Right atrium auricular region (tissue), 2 donors: ENCODE data around the gene PLCG1. TPM values are rescaled to one million over a fixed set of nuclear protein-coding genes. Genes with fewer than 3 reads are reported as not detected.
"Not testable (repeated sequence)": the region's sequence is repeated elsewhere in the genome, so short reads cannot be mapped to it uniquely, and the experiment has no call there.

Experiments
- DNase-seq: peaks from one replicate; pipeline ENCODE4 v3.0.0-alpha.2; 2019; ENCODE audit warnings: low spot score
- H3K27ac ChIP-seq, 2 donors: fragments of 200-600 bp; sonication (generic); 1 replicate in 1 of 2; 2 replicates in 1 of 2; pipeline ENCODE4 v1.5.1; 2016 to 2019
- H3K27me3 ChIP-seq, 2 donors: fragments of 200-600 bp; sonication (generic); one replicate each; pipeline versions ENCODE4 v1.5.1 to v1.6.0; 2017 to 2019
- H3K36me3 ChIP-seq: fragments of 200-600 bp; sonication (generic); one replicate; pipeline ENCODE4 v1.5.1; 2016
- H3K4me1 ChIP-seq, 2 donors: fragments of 200-600 bp; sonication (generic); one replicate each; pipeline versions ENCODE4 v1.5.1 to v1.6.0; 2017 to 2019
- H3K4me3 ChIP-seq, 2 donors: fragments of 200-600 bp; sonication (generic); 1 replicate in 1 of 2; 2 replicates in 1 of 2; pipeline ENCODE4 v1.5.1; 2017 to 2019; ENCODE audit warnings: mild to moderate bottlenecking in 1 of 2, moderate library complexity in 1 of 2
- H3K9me3 ChIP-seq, 2 donors: fragments of 200-600 bp; sonication (generic); one replicate each; pipeline ENCODE4 v1.5.1; 2019
- CTCF ChIP-seq, 2 donors: fragments of 200-600 bp; sonication (generic); IDR thresholded peaks; one replicate each; pipeline ENCODE4 v1.5.1; 2019; ENCODE audit warnings: antibody characterized with exemption in 2 of 2
- total RNA-seq, 2 donors: library from RNA; depleted of rRNA; stranded (reverse); fragments of >200 nt; gene quantifications; one replicate each; pipeline ENCODE4 v1.1.0, GENCODE V29; 2016

The PLCG1 gene
- total RNA-seq, 2 donors from 2014 or later, result 24.1 to 59.5 TPM

GRCh38 chr20:41110012-41110411 is 27.3 kb upstream of the PLCG1 start:
- Histone ChIP-seq H3K27me3 (no peaks in the 10 kb centered on the region), H3K4me1 (no peaks in the 10 kb centered on the region), H3K27ac (no peak overlapping the region), H3K36me3 (peaks cover 36% of the 10 kb centered on the region), H3K4me3 (no peak overlapping the region), H3K9me3 (no peaks in the 10 kb centered on the region)
- no peak for DNase-seq
- TF ChIP-seq CTCF (IDR thresholded peaks at IDR 0.05), result no peak

- no peak overlapping the region for H3K4me3 ChIP-seq
- H3K36me3 ChIP-seq, result peaks cover 47% of the 10 kb centered on the region
- H3K27ac ChIP-seq, result no peak overlapping the region
- H3K27me3 ChIP-seq, result no peaks in the 10 kb centered on the region
- H3K9me3 ChIP-seq, result no peaks in the 10 kb centered on the region
- DNase-seq, result no peak
- TF ChIP-seq CTCF (IDR thresholded peaks at IDR 0.05), result no peak
- no peaks in the 10 kb centered on the region for H3K4me1 ChIP-seq
Observed at GRCh38 chr20:41110930-41111577, 26.3 kb upstream of the PLCG1 start.

- Histone ChIP-seq H3K27ac (no peak overlapping the region), H3K36me3 (peaks cover 52% of the 10 kb centered on the region), H3K4me3 (no peak overlapping the region), H3K9me3 (no peaks in the 10 kb centered on the region), H3K4me1 (no peaks in the 10 kb centered on the region), H3K27me3 (no peaks in the 10 kb centered on the region)
- no peak for TF ChIP-seq CTCF (IDR thresholded peaks at IDR 0.05)
- no peak for DNase-seq
Observed at GRCh38 chr20:41111578-41111951, 25.8 kb upstream of the PLCG1 start.

- H3K36me3 ChIP-seq, result peaks cover 92% of the 10 kb centered on the region
- DNase-seq, result no peak
- no peak overlapping the region for H3K4me3 ChIP-seq
- no peak overlapping the region for H3K27ac ChIP-seq
- H3K4me1 ChIP-seq, result no peaks in the 10 kb centered on the region
- no peak for TF ChIP-seq CTCF (IDR thresholded peaks at IDR 0.05)
- no peaks in the 10 kb centered on the region for H3K27me3 ChIP-seq
- H3K9me3 ChIP-seq, result no peaks in the 10 kb centered on the region
Observed at GRCh38 chr20:41116282-41116956, 20.9 kb upstream of the PLCG1 start.

- H3K4me1 ChIP-seq, H3K27me3 ChIP-seq, H3K4me3 ChIP-seq, H3K27ac ChIP-seq, DNase-seq, H3K9me3 ChIP-seq: not testable (repeated sequence)
- H3K36me3 ChIP-seq, result peaks cover 100% of the 10 kb centered on the region
Observed at GRCh38 chr20:41118159-41118558, 19.2 kb upstream of the PLCG1 start.

GRCh38 chr20:41118632-41119031 is 18.7 kb upstream of the PLCG1 start:
- DNase-seq, result no peak
- Histone ChIP-seq H3K9me3 (no peaks in the 10 kb centered on the region), H3K27me3 (no peaks in the 10 kb centered on the region), H3K4me3 (no peak overlapping the region), H3K4me1 (no peaks in the 10 kb centered on the region), H3K36me3 (peaks cover 100% of the 10 kb centered on the region), H3K27ac (no peak overlapping the region)
- TF ChIP-seq CTCF (IDR thresholded peaks at IDR 0.05), result no peak
